ENCODE data around the gene RERE.

- TF ChIP-seq CTCF (IDR thresholded peaks at IDR 0.05) (no peak), POLR2A (IDR thresholded peaks at IDR 0.05) (no peak)
These were observed 343.5 kb downstream of the RERE start for GRCh38 chr1:8473891-8474300.
